OCI-LY7 (cell line): ENCODE measurements around the gene BMP8A.
"Not testable (repeated sequence)": the region's sequence is repeated elsewhere in the genome, so short reads cannot be mapped to it uniquely, and the experiment has no call there.

ENCODE experiments used
- CTCF ChIP-seq: fragments of 200-600 bp; sonication (generic); conservative IDR thresholded peaks from 2 replicates; pipeline ENCODE4 v1.5.1; 2014; ENCODE audit warnings: mild to moderate bottlenecking, antibody characterized with exemption, low read length, moderate library complexity, mixed read lengths
- EZH2phosphoT487 ChIP-seq: fragments of 200-600 bp; sonication (generic); IDR thresholded peaks from 2 replicates; pipeline ENCODE4 v1.6.1; 2018; ENCODE audit warnings: low read depth, borderline replicate concordance, mild to moderate bottlenecking, mixed run types, antibody characterized with exemption, low read length, moderate library complexity, mixed read lengths

GRCh38 chr1:39467108-39467720 is 24.2 kb upstream of the BMP8A start:
- not testable (repeated sequence) for TF ChIP-seq CTCF, EZH2phosphoT487
